GM12878 (cell line): Measurements from ENCODE around the gene PDE10A.

ENCODE experiments used
- EED ChIP-seq: sonication (generic); IDR thresholded peaks from 2 replicates; pipeline ENCODE4 v1.6.1; 2016; ENCODE audit warnings: antibody characterized with exemption, low read depth
- NR2C1 ChIP-seq: fragments of 450-650 bp; IDR thresholded peaks from 2 replicates; pipeline ENCODE4 v1.6.1; 2017; ENCODE audit warnings: antibody characterized with exemption, mild to moderate bottlenecking, moderate library complexity
- YY1 ChIP-seq: IDR thresholded peaks from 2 replicates; pipeline ENCODE4 v1.6.1; 2011; ENCODE audit warnings: low read depth, mild to moderate bottlenecking, low read length

GRCh38 chr6:165636402-165637048 lies 26.5 kb downstream of the PDE10A start:
- no peak for TF ChIP-seq NR2C1
- no peak for TF ChIP-seq YY1
- no peak for TF ChIP-seq EED
